Esophagus muscularis mucosa (tissue), 4 donors: ENCODE results near the gene CYBA.

Source experiments
- EP300 ChIP-seq: sonication (generic); formaldehyde crosslinking; IDR thresholded peaks from one replicate; pipeline ENCODE4 v1.6.1; 2017; ENCODE audit warnings: antibody characterized with exemption
- POLR2A ChIP-seq: fragments of 450-650 bp; IDR thresholded peaks from one replicate; pipeline ENCODE4 v1.6.1; 2017; ENCODE audit warnings: antibody characterized with exemption, moderate library complexity, mild to moderate bottlenecking, low read depth
- POLR2AphosphoS5 ChIP-seq, 2 donors: sonication (generic); formaldehyde crosslinking; IDR thresholded peaks; one replicate each; pipeline ENCODE4 v1.6.1; 2017; ENCODE audit warnings: antibody characterized with exemption in 2 of 2
- TF ChIP-seq, protein P1 (sequence below), 3 experiments: fragments of 200-600 bp in 2 of 3; fragments of 450-650 bp in 1 of 3; sonication (generic) in 2 of 3; IDR thresholded peaks; one replicate each; pipeline ENCODE4 v1.5.1; 2017 to 2019; ENCODE audit warnings: antibody characterized with exemption in 3 of 3, mild to moderate bottlenecking in 2 of 3, moderate library complexity in 1 of 3

DNA sequence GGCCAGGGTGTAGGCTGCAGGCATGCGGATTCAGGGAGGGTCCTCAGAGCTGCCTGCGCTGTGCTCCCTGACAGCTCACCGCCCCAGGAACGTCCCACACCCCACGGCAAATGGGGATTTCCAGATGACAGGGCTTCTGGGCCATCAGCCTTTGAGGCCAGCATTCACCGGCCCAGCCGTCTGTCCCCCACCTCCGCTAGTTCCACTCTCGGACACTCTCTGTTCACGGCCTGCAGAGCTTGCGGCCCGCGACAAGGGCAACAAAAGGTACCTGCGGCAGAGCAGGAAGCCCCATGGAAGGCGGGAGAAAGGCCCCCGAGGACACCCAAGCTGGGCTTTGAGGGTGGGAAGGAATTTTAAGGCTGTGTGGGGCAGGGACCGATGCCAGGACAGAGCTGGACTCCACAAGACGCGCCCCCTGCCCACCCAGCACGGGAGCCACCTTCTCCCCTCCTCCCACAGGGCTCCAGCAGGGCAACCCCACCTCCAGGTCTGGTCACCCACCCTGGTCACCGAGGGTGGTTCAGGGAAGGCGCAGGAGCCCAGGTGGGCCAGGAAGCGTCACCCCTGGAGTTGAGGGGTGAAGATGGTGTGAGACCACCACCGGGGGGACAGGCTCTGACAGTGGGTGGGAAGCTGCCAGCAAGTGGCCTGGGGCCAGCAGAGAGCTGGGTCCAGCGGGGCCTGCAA, 5.6 kb upstream of the CYBA start:
- no peak for TF ChIP-seq POLR2A
- TF ChIP-seq, protein P1, sequence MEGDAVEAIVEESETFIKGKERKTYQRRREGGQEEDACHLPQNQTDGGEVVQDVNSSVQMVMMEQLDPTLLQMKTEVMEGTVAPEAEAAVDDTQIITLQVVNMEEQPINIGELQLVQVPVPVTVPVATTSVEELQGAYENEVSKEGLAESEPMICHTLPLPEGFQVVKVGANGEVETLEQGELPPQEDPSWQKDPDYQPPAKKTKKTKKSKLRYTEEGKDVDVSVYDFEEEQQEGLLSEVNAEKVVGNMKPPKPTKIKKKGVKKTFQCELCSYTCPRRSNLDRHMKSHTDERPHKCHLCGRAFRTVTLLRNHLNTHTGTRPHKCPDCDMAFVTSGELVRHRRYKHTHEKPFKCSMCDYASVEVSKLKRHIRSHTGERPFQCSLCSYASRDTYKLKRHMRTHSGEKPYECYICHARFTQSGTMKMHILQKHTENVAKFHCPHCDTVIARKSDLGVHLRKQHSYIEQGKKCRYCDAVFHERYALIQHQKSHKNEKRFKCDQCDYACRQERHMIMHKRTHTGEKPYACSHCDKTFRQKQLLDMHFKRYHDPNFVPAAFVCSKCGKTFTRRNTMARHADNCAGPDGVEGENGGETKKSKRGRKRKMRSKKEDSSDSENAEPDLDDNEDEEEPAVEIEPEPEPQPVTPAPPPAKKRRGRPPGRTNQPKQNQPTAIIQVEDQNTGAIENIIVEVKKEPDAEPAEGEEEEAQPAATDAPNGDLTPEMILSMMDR (IDR thresholded peaks at IDR 0.05) = no peak
- no peak for TF ChIP-seq EP300
- no peak for TF ChIP-seq POLR2AphosphoS5 (IDR thresholded peaks at IDR 0.05)
